Stimulated activated CD8-positive, alpha-beta memory T cell treated with anti-CD3 and anti-CD28 coated beads, Interleukin-12 subunit alpha, Interleukin-12 subunit beta, amount 100 ng/mL, for 24 hours (primary cell): Measurements from ENCODE around the gene HBM.
"Not testable (repeated sequence)": the region's sequence is repeated elsewhere in the genome, so short reads cannot be mapped to it uniquely, and the experiment has no call there.

Experiments used
- DNase-seq: peaks from one replicate; pipeline ENCODE4 v3.0.0-alpha.2; 2020; ENCODE audit errors: extremely low read depth

Gene HBM

GRCh38 chr16:146646-147045 lies 19.1 kb upstream of the HBM start:
- DNase-seq: no peak

DNA sequence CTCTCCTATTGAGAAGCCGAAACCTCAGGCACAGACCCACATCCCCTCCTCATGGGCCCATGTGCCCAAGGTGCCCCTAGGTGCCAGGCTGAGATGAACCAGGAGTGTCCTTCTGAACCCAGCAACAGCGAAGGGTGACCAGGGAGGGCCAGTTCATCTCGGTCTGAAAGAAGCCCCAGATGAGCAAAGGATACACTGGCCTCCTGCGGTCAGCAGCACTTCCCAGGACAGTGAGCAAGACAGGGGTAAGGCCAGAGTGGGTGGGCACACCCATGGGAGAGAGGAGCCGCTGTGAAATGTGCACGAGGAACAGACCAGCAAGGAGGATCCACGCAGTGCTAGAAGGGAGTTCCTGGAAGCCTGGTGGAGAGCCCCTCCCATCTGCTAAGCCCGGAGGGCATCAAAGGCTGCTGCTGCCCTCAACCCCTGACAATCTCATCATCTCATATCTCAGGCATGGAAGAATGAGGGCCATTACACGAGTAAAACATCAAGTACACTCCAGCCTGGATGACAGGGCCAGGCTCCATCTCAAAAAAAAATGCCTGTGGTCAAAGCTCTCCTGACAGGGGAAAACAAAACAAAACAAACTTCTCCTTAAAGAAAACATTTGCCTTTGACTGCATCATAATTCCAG lies 16.6 kb upstream of the HBM start:
- no peak for DNase-seq

DNA sequence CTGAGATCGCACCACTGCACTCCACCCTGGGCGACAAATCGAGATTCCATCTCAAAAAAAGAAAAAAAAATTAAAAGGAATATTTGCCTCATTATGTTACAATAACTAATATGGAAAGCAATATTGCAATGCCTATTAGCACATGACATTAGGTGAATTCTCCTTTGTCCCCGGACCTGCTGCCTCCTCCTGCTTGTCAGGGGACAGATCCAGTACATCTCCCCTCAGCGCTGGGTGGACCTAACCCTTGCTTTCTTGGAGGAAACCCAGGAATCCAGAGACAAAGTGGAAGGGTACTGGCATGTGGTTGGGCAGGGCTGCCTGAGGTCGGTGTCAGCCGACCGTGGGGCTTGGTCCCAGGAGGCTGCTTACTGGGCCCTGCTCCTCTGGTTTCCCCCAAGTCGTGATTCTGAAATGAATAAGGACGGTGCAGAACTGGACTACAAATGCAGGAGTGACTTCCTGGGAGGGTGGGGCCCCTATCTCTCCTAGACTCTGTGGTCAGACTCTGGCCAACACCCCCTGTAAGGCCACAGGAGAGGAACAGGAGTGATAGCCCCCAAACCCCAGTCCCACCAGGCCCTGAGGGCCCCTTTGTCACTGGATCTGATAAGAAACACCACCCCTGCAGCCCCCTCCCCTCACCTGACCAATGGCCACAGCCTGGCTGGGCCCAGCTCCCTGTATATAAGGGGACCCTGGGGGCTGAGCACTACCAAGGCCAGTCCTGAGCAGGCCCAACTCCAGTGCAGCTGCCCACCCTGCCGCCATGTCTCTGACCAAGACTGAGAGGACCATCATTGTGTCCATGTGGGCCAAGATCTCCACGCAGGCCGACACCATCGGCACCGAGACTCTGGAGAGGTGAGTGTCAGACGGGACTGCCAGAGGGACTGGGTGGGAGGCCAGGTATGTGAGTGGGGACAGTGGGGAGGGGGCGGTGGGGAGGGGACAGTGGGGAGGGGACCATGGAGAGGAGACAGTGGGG lies 13.3 kb upstream of the HBM start, which contains the start of gene HBZ:
TSS of gene HBZ (plus strand) at position 504 of the 988 bp plus-strand sequence. CDS start at position 770, 266 bp downstream.
- DNase-seq: no peak

DNA sequence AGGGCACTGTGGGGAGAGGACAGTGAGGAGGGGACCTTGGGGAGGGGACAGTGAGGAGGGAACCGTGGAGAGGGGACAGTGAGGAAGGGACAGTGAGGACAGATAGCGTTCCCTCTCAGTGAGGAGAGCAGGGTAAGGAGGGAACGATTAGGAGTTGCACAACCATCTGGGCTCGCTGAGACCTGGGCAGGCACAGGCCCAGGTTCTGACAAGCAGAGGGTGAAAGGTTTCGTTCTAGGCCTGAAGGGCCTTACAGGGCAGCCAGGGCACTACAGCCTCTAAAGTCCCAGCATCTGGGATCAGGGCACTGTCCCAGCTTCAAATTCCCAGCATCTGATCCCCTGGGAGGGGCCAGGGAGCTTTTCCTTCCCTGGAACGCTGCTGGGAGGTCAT lies 12.7 kb upstream of the HBM start:
- not testable (repeated sequence) for DNase-seq

DNA sequence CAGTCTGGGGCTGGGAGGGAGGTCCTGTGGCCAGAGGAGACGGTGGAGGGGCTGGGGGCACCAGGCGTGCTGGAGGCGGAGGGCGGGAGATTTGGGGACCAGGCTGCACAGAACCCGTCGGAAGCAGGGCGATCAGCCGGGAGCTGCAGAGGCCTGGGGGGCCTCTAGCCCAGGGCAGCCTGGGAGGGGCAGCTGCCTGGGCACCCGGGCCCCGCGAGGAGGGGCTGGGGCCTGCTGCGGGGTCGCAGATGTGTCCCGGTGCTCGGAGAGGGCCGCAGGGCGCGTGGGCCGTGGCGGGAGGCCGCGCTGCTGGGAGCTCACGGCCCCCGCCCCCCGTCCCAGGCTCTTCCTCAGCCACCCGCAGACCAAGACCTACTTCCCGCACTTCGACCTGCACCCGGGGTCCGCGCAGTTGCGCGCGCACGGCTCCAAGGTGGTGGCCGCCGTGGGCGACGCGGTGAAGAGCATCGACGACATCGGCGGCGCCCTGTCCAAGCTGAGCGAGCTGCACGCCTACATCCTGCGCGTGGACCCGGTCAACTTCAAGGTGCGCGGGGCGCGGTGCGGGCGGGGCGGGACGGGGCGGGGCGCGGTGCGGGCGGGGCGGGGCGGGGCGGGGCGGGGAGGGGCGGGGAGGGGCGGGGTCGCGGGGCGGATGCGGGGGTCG lies 12.1 kb upstream of the HBM start:
- DNase-seq: not testable (repeated sequence)

- no peak for DNase-seq
Observed at GRCh38 chr16:154217-155030, 11.4 kb upstream of the HBM start.

DNA sequence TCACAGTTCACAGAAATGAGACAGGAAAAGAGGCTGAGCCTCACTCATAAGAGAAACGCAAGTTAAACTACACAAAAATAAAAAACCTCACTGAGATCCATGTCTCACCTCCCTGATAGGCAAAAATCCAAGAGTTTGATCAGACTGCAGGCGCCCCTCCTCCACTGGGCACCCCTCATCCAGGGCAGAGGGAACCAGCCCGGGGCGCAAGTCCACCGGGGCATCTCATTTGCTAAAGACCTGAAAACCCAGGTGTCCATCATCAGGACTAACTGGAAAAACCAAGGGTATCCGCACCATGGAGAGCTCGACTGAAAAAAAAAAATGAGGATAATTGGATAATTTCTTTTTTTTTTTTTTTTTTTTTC lies 10.8 kb upstream of the HBM start:
- DNase-seq: no peak

GRCh38 chr16:159136-159849 lies 6.5 kb upstream of the HBM start:
- no peak for DNase-seq

GRCh38 chr16:160242-160641 lies 5.5 kb upstream of the HBM start:
- not testable (repeated sequence) for DNase-seq

DNA sequence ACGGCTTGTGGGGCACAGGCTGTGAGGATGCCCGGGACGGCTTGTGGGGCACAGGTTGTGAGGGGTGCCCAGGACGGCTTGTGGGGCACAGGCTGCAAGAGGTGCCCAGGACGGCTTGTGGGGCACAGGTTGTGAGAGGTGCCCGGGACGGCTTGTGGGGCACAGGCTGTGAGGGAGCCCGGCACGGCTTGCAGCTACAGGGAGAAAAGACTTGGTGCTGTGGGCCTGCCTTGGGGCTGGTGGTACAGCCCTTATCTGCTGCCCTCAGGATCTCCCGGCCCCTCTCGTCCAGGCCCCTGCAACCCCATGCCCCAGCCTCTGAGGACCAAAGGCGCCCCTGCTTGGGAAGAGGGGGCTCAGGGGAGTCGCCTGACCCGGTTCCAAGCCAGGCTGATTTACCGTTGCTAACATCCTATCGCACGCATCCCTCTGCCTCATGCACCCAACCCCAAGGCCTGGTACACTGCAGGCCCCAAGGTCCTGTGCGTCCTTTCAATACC lies 5.0 kb upstream of the HBM start:
- no peak for DNase-seq

- no peak for DNase-seq
Observed at GRCh38 chr16:162271-162991, 3.3 kb upstream of the HBM start.

DNA sequence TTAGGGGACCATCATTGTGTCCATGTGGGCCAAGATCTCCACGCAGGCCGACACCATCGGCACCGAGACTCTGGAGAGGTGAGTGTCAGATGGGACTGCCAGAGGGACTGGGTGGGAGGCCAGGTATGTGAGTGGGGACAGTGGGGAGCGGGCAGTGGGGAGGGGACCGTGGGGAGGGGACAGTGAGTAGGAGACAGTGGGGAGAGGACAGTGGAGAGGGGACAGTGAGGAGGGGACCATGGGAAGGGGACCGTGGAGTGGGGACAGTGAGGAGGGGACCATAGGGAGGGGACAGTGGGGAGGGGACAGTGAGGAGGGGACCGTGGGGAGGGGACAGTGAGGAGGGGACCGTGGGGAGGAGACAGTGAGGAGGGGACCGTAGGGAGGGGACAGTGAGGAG lies 2.6 kb upstream of the HBM start:
- DNase-seq: not testable (repeated sequence)

GRCh38 chr16:163696-164095 lies 2.1 kb upstream of the HBM start:
- DNase-seq: not testable (repeated sequence)

- not testable (repeated sequence) for DNase-seq
Observed at GRCh38 chr16:164134-164823, 1.5 kb upstream of the HBM start.

DNA sequence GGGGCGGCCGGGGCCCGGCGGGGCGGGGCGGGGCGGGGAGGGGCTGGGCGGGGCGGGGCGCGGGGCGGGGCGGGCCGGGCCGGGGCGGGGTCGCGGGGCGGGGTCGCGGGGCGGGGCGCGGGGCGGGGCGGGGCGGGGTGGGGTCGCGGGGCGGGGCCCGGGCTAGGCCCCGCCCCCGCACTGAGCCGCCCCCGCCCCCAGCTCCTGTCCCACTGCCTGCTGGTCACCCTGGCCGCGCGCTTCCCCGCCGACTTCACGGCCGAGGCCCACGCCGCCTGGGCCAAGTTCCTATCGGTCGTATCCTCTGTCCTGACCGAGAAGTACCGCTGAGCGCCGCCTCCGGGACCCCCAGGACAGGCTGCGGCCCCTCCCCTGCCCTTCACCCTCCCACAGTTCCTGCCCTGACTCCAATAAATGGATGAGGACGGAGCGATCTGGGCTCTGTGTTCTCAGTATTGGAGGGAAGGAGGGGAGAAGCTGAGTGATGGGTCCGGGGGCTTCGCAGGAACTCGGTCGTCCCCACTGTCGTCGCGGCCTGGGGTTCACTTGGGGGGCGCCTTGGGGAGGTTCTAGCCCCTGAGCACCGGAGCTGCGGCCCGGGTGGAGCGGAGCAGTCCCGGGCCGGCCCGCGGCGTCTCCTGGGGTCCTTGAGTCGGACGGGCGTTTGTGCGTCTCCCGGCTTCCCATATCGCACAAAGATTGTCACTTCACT lies 795 bp upstream of the HBM start:
- DNase-seq: no peak

- DNase-seq: no peak
Observed at GRCh38 chr16:166375-167121, 770 bp downstream of the HBM start.

DNA sequence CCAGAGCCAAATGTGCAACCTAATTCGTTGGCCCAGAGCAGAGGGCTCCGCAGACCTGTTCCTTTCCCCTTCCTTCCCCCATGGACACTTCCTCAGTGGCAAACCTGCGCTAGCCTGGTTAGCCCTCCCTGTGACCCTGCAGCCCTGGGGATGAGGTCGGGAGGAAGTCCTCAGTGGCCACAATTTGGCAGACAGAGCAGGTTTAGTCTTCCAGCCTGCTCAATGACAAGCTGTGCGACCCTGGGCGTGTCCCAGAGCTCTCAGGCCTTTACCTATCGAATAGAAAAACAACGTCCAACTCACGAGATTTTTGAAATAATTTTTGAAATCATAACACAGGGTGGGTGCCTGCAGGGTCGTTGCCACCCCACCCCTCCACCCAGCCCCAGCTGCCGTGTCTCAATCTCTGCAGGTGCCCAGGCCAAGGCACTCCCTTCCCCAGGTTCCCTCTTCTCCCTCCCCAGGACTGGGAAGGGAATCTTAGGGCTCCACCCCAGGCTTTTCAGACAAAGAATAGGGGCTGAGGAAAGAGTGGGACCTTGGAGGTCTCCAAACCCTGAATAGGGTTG lies 1.4 kb downstream of the HBM start:
- no peak for DNase-seq

DNA sequence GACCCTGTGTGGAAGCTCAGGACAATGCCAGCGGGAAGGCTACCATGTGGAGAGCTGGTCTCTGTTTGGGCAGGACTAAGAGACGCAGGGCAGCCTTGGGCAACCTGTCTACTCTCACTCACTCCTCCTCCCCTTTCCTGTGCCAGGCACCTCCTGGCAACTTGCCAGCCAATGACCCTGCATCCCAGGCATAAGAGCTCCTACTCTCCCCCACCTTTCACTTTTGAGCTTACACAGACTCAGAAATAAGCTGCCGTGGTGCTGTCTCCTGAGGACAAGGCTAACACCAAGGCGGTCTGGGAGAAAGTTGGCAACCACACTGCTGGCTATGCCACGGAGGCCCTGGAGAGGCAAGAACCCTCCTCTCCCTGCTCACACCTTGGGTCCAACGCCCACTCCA lies 2.6 kb downstream of the HBM start:
- no peak for DNase-seq
